ENCODE measurements around the gene SYNPO.

The SYNPO gene

GRCh38 chr5:150625164-150625535 lies 15.3 kb upstream of the SYNPO start:
- DNase-seq (ENCODE audit: low spot score), result no peak

DNA sequence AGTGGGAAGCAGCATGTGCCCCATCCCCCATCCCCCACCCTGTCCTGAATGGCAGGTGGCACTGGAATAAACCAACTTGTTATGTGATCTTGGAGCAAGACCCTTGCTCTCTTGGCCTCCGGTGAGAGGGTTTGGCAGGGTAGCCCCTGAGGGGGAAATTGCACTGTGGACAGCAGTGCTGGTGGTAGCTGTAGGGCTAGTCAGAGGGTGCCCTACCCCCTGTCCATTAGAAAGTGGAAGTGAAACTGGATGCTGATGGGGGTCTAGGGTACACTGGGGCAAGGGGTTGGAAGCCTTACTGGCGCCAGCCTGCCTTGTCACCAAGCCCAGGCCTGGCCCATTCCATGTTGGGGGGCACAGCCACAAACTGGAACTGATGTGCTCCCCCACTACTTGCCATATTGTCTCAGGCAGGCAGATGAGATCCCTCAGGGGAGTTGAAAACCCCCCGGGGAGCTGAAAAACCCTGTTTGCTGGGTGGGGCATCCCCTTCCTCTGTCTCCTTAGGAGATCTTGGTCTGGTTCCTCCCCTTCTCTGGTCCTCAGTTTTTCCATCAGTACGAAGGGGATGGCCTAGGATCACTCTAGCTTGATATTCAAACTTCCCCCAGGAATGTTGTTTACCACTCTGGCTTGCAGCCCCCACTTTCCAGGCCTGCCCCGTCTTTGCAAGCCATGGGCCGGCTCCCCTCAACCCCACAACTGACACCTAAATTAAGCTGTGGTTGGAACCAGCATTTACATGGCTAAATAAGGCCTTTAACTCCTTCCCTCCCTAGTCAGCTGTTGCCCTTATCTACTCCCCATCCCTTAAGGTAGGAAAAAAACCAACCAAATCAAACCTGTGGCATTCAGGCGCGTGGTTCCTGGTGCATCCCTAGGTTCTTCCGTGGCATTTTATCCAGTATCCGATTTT lies 14.4 kb upstream of the SYNPO start:
- DNase-seq (ENCODE audit: low spot score), result no peak

DNA sequence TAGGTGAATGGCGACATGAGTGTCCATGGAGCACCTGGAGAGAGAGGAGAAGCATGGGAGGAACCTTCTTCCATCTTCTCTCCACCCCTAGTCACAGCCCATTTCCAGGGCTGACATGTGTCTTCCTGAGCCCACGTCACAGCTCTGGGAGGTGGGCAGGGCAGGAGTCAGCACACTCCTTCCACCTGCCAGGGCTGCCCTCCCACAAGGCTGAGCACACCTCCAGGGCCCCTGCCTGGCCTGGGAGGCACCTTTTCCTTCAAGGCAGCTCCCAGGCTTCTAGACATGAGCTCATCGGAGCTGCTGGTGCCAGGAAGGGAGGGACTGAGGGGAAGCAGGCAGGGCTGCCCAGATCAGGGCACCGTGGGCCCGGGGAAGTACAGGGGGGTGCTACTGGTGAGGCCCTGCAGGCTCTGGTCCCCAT lies 13.6 kb upstream of the SYNPO start:
- no peak for DNase-seq (ENCODE audit: low spot score)

GRCh38 chr5:150627731-150628545 lies 12.5 kb upstream of the SYNPO start:
- DNase-seq (ENCODE audit: low spot score), result no peak

DNA sequence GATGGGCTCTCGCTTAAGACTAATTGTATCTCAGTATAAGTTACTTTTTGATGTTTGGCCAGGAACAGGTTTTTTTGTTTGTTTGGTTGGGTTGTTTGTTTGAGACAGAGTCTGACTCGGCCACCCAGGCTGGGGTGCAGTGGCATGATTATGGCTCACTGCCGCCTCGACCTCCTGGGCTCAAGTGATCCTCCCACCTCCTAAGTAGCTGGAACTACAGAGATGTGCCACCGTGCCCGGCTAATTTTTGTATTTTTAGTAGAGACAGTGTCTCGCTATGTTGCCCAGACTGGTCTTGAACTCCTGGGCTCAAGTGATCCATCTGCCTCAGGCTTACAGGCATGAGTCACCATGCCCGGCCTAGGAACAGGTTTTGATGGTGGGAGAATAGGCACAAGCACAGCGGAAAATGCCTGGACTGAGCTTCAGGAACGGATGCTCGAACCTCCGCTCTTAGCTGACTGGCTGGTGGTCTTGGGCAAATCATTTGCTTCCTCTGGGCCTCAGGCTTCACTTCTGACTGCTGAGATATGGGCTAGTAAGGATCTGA lies 11.4 kb upstream of the SYNPO start:
- DNase-seq (ENCODE audit: low spot score), result no peak

DNA sequence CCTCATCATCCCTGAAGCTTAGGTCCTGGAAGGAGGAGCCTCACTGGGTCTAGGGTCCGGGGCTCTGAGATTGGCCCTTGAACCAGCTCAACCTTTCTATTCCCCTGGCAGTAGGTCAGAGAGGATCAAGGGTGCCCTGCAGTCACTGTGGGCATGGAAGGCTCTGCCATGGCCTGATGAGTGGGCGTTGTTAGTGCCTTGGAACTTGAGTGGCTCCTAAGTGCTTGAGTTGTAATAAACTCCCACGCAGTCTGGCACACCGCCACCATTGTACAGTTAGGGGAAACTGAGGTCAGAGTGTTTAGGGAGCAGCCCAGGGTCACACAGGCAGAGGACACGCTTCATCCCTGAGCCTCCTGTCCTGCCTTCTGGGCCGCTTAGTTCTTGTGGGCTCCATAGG lies 10.4 kb upstream of the SYNPO start:
- DNase-seq (ENCODE audit: low spot score), result no peak

- DNase-seq (ENCODE audit: low spot score), result no peak
Observed at GRCh38 chr5:150630461-150631325, 9.8 kb upstream of the SYNPO start.

DNA sequence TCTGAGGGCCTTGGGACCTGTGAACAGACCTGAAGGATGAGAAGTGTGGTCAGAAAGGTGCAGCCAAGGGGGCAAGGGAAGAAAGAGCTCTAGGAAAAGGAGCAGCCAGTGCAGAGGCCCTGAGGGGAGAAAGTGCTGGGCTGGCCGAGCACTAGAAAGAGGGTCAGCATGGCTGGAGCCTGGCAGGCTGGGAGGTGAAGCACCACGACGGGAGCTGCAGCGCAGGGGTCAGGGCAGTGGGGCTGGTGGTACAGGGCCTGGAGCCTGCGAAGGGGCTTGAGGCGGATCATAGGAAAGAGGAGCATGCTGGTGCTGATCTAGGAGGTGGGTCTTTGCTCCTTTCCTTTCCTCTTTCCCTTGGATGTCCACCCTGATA lies 9.1 kb upstream of the SYNPO start:
- DNase-seq (ENCODE audit: low spot score), result no peak

GRCh38 chr5:150632305-150633160 lies 7.9 kb upstream of the SYNPO start:
- no peak for DNase-seq (ENCODE audit: low spot score)

DNA sequence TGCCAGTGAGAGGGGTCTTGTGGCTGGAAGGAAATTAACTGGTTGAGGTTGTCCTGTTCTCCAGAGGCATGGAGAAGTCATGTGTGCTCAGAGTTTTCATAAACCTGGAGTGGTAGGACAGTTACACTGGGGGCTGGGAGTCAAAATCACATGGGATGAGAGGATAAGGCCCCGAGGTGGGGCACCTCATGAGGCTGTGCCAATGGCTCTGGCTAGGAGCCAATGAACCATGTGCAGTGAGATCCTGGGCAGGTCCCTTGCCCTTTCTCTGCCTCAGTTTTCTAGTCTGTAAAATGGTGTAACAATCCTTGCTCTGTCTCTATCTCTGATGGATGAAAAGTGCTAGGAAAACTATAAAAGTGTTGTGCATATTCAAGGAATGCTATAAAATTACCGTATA lies 7.0 kb upstream of the SYNPO start:
- no peak for DNase-seq (ENCODE audit: low spot score)

- DNase-seq (ENCODE audit: low spot score), result no peak
Observed at GRCh38 chr5:150636391-150637244, 3.8 kb upstream of the SYNPO start.

DNA sequence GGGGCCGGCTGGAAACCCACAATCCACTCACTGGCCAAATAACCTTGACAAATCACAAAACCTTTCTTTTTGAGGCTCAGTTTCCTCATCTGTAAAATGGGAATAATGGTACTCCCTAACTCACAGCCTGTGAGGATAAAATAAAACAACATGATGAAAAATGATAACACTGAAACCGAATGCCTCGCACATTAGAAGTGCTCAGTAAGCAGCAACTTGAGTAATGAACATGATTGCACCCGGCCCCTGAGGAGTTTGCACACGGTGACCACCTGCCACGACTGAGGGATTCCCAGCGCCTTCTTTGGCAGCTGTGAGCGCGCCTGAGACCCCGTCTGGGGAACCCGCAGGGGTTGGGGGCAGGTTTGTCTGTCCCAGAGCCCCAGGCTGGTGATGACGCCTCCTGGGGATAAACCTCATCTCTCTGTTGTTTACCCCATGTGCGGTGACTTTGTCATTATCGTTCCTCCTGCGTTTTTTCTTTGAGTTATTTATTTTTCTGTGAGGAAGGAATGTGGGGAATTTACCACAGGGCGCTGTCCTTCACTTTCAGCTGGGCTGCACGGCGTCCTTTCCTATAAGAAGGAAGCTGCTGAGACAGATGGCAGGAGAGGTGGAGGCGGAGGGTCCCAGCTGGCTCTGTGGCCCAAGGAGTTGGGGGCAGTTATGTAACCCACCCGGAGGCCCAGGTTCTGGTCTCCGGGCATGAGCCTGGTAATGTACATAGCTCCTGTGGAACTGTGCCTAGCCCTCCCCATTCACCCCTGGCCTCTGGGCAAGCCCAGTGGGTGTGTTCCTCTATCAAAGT lies 3.0 kb upstream of the SYNPO start:
- no peak for DNase-seq (ENCODE audit: low spot score)

DNA sequence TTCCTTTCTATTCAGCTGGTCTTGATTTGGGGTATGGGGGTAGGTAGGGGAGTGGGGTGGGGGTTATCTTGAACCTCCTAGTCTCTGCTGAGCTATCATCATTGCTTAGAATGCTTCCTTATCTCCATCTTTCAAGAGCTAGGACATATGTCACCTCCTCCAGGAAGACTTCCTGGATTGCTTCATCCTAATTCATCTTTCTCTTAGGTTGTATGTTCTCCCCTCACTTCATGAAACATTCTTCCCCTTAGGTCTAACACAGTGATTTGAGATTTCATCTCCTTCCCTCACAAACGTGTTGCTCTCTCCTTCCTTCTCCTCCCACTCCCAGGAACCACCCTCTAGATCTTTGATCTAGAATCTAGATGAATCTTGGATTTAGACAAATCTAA lies 2.4 kb upstream of the SYNPO start:
- no peak for DNase-seq (ENCODE audit: low spot score)

GRCh38 chr5:150638488-150639376 lies 1.7 kb upstream of the SYNPO start:
- DNase-seq (ENCODE audit: low spot score), result no peak

GRCh38 chr5:150639377-150639692 lies 1.1 kb upstream of the SYNPO start:
- no peak for DNase-seq (ENCODE audit: low spot score)

GRCh38 chr5:150639751-150640150 lies 709 bp upstream of the SYNPO start:
- DNase-seq (ENCODE audit: low spot score), result no peak

GRCh38 chr5:150641006-150641570 lies 628 bp downstream of the SYNPO start:
- no peak for DNase-seq (ENCODE audit: low spot score)
